ENCODE data around the gene CPEB1.

Gene CPEB1

GRCh38 chr15:82575335-82575734 is 71.8 kb downstream of the CPEB1 start:
- DNase-seq (ENCODE audit: low spot score in 2 of 2), result no peak
- no peaks in the 10 kb centered on the region for H3K36me3 Mint-ChIP-seq
- no peaks in the 10 kb centered on the region for H3K4me1 Mint-ChIP-seq
- H3K27ac Mint-ChIP-seq, result no peak overlapping the region
- ATAC-seq, result no peak
- no peaks in the 10 kb centered on the region for H3K9me3 Mint-ChIP-seq
- no peak overlapping the region for H3K4me3 Mint-ChIP-seq

GRCh38 chr15:82572986-82573385 is 74.2 kb downstream of the CPEB1 start:
- Mint-ChIP-seq H3K36me3 (no peaks in the 10 kb centered on the region), H3K27ac (no peak overlapping the region), H3K4me3 (no peak overlapping the region), H3K4me1 (no peaks in the 10 kb centered on the region), H3K9me3 (no peaks in the 10 kb centered on the region)
- no peak for ATAC-seq
- no peak for DNase-seq (ENCODE audit: low spot score in 2 of 2)

DNA sequence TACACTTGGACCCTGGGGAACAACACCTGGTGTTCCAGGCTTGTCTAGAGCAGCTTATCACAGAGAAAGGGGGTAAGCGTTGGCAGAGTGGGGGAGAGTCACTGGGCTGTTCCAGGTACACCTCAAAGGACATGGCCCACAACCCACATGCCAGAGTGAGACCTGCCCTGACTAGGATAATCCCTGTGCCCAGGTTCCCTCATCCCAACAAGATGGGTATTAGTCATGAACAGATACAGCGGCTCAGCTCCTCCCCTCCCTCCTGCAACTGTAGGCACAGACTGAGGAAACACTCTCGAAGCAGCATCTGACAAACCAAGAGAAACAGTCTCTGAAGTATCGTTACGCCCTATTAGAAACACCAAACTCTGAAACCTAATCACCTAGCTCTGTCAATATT is 74.9 kb downstream of the CPEB1 start:
- Mint-ChIP-seq H3K36me3 (no peaks in the 10 kb centered on the region), H3K27ac (no peak overlapping the region), H3K4me3 (no peak overlapping the region), H3K4me1 (no peaks in the 10 kb centered on the region), H3K9me3 (no peaks in the 10 kb centered on the region)
- ATAC-seq (peak; percentile 33), DNase-seq (ENCODE audit: low spot score in 2 of 2) (no peak)

DNA sequence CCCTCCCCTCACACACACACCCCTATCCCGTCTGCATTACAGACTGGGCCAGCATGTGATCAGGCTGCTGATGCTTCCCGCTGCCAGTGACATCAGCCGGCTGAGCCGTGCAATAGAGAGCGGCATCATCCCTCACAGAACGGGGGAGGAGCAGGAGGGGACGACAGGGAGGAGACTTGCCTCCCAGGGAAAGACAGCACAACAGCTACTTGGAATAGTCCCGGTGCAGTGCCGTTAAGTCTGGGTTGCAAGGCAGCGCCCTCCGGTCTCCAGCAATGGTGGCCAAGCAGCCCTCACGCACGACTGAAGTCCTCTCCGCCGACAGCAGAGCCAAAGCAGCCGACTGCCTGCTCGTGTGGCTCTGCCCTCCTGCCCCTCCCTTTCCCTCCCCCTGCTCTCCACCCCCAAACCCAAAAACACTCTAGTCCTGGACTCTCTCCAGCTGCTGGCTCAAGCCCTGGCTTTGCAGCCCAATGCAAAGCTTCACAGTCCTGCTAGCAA is 75.4 kb downstream of the CPEB1 start:
- Mint-ChIP-seq H3K4me3 (no peak overlapping the region), H3K4me1 (no peaks in the 10 kb centered on the region), H3K27ac (no peak overlapping the region), H3K9me3 (no peaks in the 10 kb centered on the region), H3K36me3 (no peaks in the 10 kb centered on the region)
- ATAC-seq, result peak; percentile 12
- DNase-seq (ENCODE audit: low spot score in 2 of 2), result no peak

GRCh38 chr15:82570721-82571508 is 76.2 kb downstream of the CPEB1 start:
- H3K36me3 Mint-ChIP-seq, result no peaks in the 10 kb centered on the region
- no peaks in the 10 kb centered on the region for H3K9me3 Mint-ChIP-seq
- H3K4me1 Mint-ChIP-seq, result no peaks in the 10 kb centered on the region
- H3K27ac Mint-ChIP-seq, result no peak overlapping the region
- H3K4me3 Mint-ChIP-seq, result no peak overlapping the region
- no peak for ATAC-seq
- DNase-seq (ENCODE audit: low spot score in 2 of 2), result no peak

DNA sequence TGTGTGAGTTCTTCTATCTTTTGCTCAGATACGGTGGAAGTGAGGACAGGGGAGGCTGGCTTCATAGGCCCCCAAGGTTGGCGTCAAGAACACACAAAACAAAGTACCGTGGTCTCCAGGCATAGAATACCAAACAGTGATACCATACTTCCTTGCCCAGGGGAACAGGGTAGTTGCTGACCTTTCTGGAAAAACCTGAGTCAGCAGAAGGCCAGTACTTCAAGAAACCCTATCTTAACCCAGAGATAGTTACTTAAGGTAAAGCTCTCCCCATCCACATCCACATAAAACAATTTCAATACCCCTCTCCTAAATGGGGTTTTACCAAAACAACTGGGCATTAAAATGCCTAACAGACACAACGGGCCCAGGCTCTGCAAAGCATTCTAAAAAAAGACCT is 77.3 kb downstream of the CPEB1 start:
- DNase-seq (ENCODE audit: low spot score in 2 of 2) (no peak), ATAC-seq (no peak)
- H3K4me3 Mint-ChIP-seq, result no peak overlapping the region
- H3K27ac Mint-ChIP-seq, result no peak overlapping the region
- H3K4me1 Mint-ChIP-seq, result no peaks in the 10 kb centered on the region
- H3K9me3 Mint-ChIP-seq, result no peaks in the 10 kb centered on the region
- no peaks in the 10 kb centered on the region for H3K36me3 Mint-ChIP-seq

GRCh38 chr15:82568986-82569385 is 78.2 kb downstream of the CPEB1 start:
- H3K4me3 Mint-ChIP-seq, result no peak overlapping the region
- H3K9me3 Mint-ChIP-seq, result no peaks in the 10 kb centered on the region
- no peak for DNase-seq (ENCODE audit: low spot score in 2 of 2)
- H3K36me3 Mint-ChIP-seq, result no peaks in the 10 kb centered on the region
- ATAC-seq, result no peak
- no peak overlapping the region for H3K27ac Mint-ChIP-seq
- no peaks in the 10 kb centered on the region for H3K4me1 Mint-ChIP-seq

DNA sequence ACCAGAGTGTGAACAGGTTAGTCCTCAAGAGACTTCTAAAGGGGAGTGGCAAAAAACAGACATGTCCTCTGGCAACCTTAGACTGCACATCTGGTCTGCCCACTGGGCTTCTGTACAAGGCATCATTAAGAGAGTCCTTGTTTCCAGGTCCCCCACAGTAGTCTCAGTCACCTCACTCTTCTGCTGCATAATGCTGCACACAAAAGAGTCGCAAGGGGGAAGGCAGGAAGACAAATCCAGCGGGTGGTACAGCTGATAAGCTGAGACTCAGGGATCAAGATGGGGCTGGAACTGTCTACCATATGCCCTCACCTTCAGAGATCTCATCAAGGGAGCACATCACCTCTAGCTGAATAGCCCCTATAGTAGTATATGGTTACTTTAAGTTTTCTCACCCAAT is 79.5 kb downstream of the CPEB1 start:
- DNase-seq (ENCODE audit: low spot score in 2 of 2), result no peak
- Mint-ChIP-seq H3K4me3 (no peak overlapping the region), H3K36me3 (no peaks in the 10 kb centered on the region), H3K9me3 (no peaks in the 10 kb centered on the region), H3K4me1 (no peaks in the 10 kb centered on the region), H3K27ac (no peak overlapping the region)
- no peak for ATAC-seq

GRCh38 chr15:82566690-82567089 is 80.5 kb downstream of the CPEB1 start:
- Mint-ChIP-seq H3K36me3 (no peaks in the 10 kb centered on the region), H3K4me1 (no peaks in the 10 kb centered on the region), H3K9me3 (no peaks in the 10 kb centered on the region), H3K4me3 (no peak overlapping the region), H3K27ac (no peak overlapping the region)
- no peak for ATAC-seq
- no peak for DNase-seq (ENCODE audit: low spot score in 2 of 2)

DNA sequence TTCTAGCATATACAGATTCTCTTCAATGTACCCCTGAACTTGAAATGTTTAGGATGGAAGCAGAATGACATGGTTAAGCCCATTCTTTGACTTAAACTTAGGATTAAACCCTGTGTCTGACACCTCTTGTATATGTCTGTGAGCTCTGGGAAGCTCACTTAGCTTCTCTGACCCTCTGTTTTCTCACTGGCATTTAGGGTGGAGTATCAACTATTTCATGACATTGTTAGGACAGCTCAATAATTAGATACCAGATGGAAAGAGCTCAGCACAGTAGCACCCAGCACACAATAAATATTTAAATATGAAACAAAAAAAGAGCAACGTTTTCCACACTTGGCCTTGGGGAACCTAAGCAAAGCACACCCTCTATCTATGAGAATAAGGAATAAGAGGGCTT is 88.7 kb downstream of the CPEB1 start:
- no peaks in the 10 kb centered on the region for H3K36me3 Mint-ChIP-seq
- H3K4me1 Mint-ChIP-seq, result no peaks in the 10 kb centered on the region
- DNase-seq (ENCODE audit: low spot score in 2 of 2), result no peak
- H3K4me3 Mint-ChIP-seq, result no peak overlapping the region
- H3K27ac Mint-ChIP-seq, result no peak overlapping the region
- H3K9me3 Mint-ChIP-seq, result no peaks in the 10 kb centered on the region
- ATAC-seq, result no peak

- no peaks in the 10 kb centered on the region for H3K4me1 Mint-ChIP-seq
- H3K27ac Mint-ChIP-seq, result no peak overlapping the region
- ATAC-seq, result no peak
- no peak overlapping the region for H3K4me3 Mint-ChIP-seq
- no peak for DNase-seq (ENCODE audit: low spot score in 2 of 2)
- no peaks in the 10 kb centered on the region for H3K9me3 Mint-ChIP-seq
- H3K36me3 Mint-ChIP-seq, result no peaks in the 10 kb centered on the region
Observed at GRCh38 chr15:82556315-82557035, 90.7 kb downstream of the CPEB1 start.

GRCh38 chr15:82554849-82555248 is 92.3 kb downstream of the CPEB1 start:
- H3K4me1 Mint-ChIP-seq, result peaks cover 11% of the 10 kb centered on the region
- H3K4me3 Mint-ChIP-seq, result no peak overlapping the region
- ATAC-seq, result no peak
- H3K27ac Mint-ChIP-seq, result no peak overlapping the region
- no peak for DNase-seq (ENCODE audit: low spot score in 2 of 2)
- no peaks in the 10 kb centered on the region for H3K36me3 Mint-ChIP-seq
- no peaks in the 10 kb centered on the region for H3K9me3 Mint-ChIP-seq

- DNase-seq (ENCODE audit: low spot score in 2 of 2) (no peak), ATAC-seq (no peak)
- no peaks in the 10 kb centered on the region for H3K9me3 Mint-ChIP-seq
- no peak overlapping the region for H3K4me3 Mint-ChIP-seq
- no peak overlapping the region for H3K27ac Mint-ChIP-seq
- peaks cover 12% of the 10 kb centered on the region for H3K4me1 Mint-ChIP-seq
- H3K36me3 Mint-ChIP-seq, result no peaks in the 10 kb centered on the region
Observed at GRCh38 chr15:82554351-82554750, 92.8 kb downstream of the CPEB1 start.

DNA sequence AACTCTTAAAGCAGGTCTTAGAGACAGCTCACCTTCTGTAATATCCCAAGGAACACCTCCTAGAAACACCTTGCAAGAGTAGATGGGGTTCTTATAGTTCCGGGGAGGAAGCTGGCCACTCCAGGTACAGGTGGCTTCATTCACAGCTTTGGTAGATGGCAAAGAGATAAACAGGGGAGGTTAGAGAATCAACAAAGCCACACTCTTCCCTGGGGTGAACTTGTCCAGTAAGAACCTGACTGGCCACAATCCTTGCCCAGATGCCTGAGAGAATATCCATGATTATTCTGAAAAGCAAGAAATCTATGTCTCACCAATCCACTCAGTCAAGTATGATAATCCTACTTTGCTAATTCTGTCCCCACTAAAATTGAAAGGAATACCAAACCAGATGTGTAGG is 93.3 kb downstream of the CPEB1 start:
- DNase-seq (ENCODE audit: low spot score in 2 of 2), result no peak
- no peaks in the 10 kb centered on the region for H3K36me3 Mint-ChIP-seq

DNA sequence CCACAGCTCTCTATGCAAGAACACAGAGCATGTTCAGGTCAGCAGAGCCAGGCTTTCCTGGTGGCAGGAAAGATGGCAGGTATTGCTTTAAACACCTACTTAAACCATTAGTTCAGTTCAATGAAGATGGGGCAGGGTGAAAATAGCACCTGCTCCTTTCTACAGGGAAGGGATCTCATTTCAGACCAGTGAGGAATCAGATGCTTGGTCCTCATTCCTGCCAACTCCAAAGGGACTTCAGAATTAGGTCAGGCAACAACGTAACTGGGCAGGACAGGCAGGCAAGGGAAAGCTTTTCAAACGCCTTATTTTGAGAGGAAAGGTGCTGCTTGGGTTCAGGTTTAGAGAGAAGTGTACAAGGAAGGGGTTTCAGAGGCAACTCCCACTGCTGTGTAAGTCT is 94.3 kb downstream of the CPEB1 start:
- Mint-ChIP-seq H3K4me3 (no peak overlapping the region), H3K4me1 (peaks cover 25% of the 10 kb centered on the region), H3K36me3 (no peaks in the 10 kb centered on the region), H3K9me3 (no peaks in the 10 kb centered on the region), H3K27ac (no peak overlapping the region)
- ATAC-seq, result no peak
- DNase-seq (ENCODE audit: low spot score in 2 of 2), result no peak

More for the DNA sequence above, 93.3 kb downstream of the CPEB1 start:
- Mint-ChIP-seq H3K9me3 (no peaks in the 10 kb centered on the region), H3K4me3 (no peak overlapping the region), H3K27ac (no peak overlapping the region), H3K4me1 (peaks cover 17% of the 10 kb centered on the region)
- no peak for ATAC-seq

DNA sequence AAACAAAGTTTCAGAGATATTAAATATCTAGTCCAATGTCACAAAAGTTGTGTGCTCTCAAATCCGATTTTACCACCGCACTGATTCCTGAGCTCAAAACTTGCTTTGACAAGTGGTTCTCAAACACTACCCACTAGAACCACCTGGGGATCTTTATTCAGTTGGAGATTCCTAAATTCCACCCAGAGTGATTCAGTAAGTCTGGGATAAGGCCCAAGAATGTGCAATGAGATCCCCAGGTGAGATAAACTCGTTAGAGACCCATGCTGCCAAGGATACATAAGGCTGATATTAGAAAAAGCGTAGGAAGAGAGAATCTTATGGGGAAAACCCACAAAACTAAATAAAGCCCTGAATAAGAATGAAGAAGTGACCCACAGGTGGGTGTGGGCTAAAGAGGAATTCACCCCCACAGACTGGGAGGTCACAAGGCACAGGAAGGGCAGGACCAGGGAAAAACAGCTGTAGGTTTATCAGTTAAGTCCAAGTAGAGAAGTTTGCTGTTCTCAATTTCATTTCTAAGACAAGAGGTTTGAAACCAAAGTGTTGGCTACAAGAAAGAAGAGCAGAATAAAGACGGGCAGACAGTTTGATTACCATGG is 95.4 kb downstream of the CPEB1 start:
- Mint-ChIP-seq H3K36me3 (no peaks in the 10 kb centered on the region), H3K27ac (no peak overlapping the region), H3K4me3 (no peak overlapping the region), H3K9me3 (no peaks in the 10 kb centered on the region), H3K4me1 (peaks cover 25% of the 10 kb centered on the region)
- DNase-seq (ENCODE audit: low spot score in 2 of 2), result no peak
- ATAC-seq, result no peak
